Measurements from ENCODE around the gene PDZRN4.

Gene PDZRN4

GRCh38 chr12:41230756-41231155 is 42.6 kb downstream of the PDZRN4 start:
- ATAC-seq, result no peak
- TF ChIP-seq ISL1 (CRISPR knock-in tag; IDR thresholded peaks at IDR 0.05), result no peak
- TF ChIP-seq ESRRG (CRISPR knock-in tag; IDR thresholded peaks at IDR 0.05), result no peak
- no peak for TF ChIP-seq ZC3H10 (CRISPR knock-in tag; IDR thresholded peaks at IDR 0.05)

- TF ChIP-seq ZNF70 (CRISPR knock-in tag; IDR thresholded peaks at IDR 0.05) (no peak), CSDC2 (CRISPR knock-in tag; IDR thresholded peaks at IDR 0.05) (no peak), ZFP30 (CRISPR knock-in tag; IDR thresholded peaks at IDR 0.05) (no peak), ZNF8 (CRISPR knock-in tag; IDR thresholded peaks at IDR 0.05) (no peak), ISL1 (CRISPR knock-in tag; IDR thresholded peaks at IDR 0.05) (no peak), POU6F1 (CRISPR knock-in tag; IDR thresholded peaks at IDR 0.05; ENCODE audit: borderline replicate concordance, low read depth) (no peak), ARNTL (CRISPR knock-in tag; IDR thresholded peaks at IDR 0.05; ENCODE audit: borderline replicate concordance, low read depth) (no peak), ZNF565 (CRISPR knock-in tag; conservative IDR thresholded peaks at IDR 0.05; ENCODE audit: low read depth) (no peak), TOX (CRISPR knock-in tag; IDR thresholded peaks at IDR 0.05; ENCODE audit: borderline replicate concordance) (no peak), SNAI2 (CRISPR knock-in tag; IDR thresholded peaks at IDR 0.05) (no peak), TCF4 (CRISPR knock-in tag; IDR thresholded peaks at IDR 0.05; ENCODE audit: borderline replicate concordance) (no peak)
- ATAC-seq, result no peak
These were observed 46.6 kb downstream of the PDZRN4 start for GRCh38 chr12:41234692-41235091.

GRCh38 chr12:41242603-41243002 is 54.5 kb downstream of the PDZRN4 start:
- TF ChIP-seq ZFP3 (CRISPR knock-in tag; IDR thresholded peaks at IDR 0.05) (no peak), ISL1 (CRISPR knock-in tag; IDR thresholded peaks at IDR 0.05) (no peak), RARB (CRISPR knock-in tag; IDR thresholded peaks at IDR 0.05) (no peak), PPARA (CRISPR knock-in tag; IDR thresholded peaks at IDR 0.05; ENCODE audit: borderline replicate concordance) (no peak), TOX (CRISPR knock-in tag; IDR thresholded peaks at IDR 0.05; ENCODE audit: borderline replicate concordance) (no peak), ZNF8 (CRISPR knock-in tag; IDR thresholded peaks at IDR 0.05) (no peak), PATZ1 (CRISPR knock-in tag; IDR thresholded peaks at IDR 0.05; ENCODE audit: borderline replicate concordance) (no peak), BACH2 (CRISPR knock-in tag; IDR thresholded peaks at IDR 0.05; ENCODE audit: borderline replicate concordance) (no peak), CSRNP3 (CRISPR knock-in tag; IDR thresholded peaks at IDR 0.05) (no peak), OSR1 (CRISPR knock-in tag; IDR thresholded peaks at IDR 0.05) (no peak), POU6F1 (CRISPR knock-in tag; IDR thresholded peaks at IDR 0.05; ENCODE audit: borderline replicate concordance, low read depth) (no peak)

GRCh38 chr12:41248391-41248790 is 60.3 kb downstream of the PDZRN4 start:
- TF ChIP-seq OSR1 (CRISPR knock-in tag; IDR thresholded peaks at IDR 0.05), result no peak
- no peak for TF ChIP-seq ZC3H10 (CRISPR knock-in tag; IDR thresholded peaks at IDR 0.05)
- ATAC-seq, result no peak

More at GRCh38 chr12:41242603-41243002, 54.5 kb downstream of the PDZRN4 start:
- no peak for ATAC-seq

- no peak for ATAC-seq
- no peak for TF ChIP-seq TSHZ2 (CRISPR knock-in tag; IDR thresholded peaks at IDR 0.05)
- TF ChIP-seq ZNF565 (CRISPR knock-in tag; conservative IDR thresholded peaks at IDR 0.05; ENCODE audit: low read depth), result no peak
- no peak for TF ChIP-seq TOX (CRISPR knock-in tag; IDR thresholded peaks at IDR 0.05; ENCODE audit: borderline replicate concordance)
- TF ChIP-seq BACH2 (CRISPR knock-in tag; IDR thresholded peaks at IDR 0.05; ENCODE audit: borderline replicate concordance), result no peak
- no peak for TF ChIP-seq CREB5 (CRISPR knock-in tag; IDR thresholded peaks at IDR 0.05; ENCODE audit: low read depth)
- no peak for TF ChIP-seq POU6F1 (CRISPR knock-in tag; IDR thresholded peaks at IDR 0.05; ENCODE audit: borderline replicate concordance, low read depth)
- no peak for TF ChIP-seq ISL1 (CRISPR knock-in tag; IDR thresholded peaks at IDR 0.05)
- TF ChIP-seq ARNTL (CRISPR knock-in tag; IDR thresholded peaks at IDR 0.05; ENCODE audit: borderline replicate concordance, low read depth), result no peak
- TF ChIP-seq ZC3H10 (CRISPR knock-in tag; IDR thresholded peaks at IDR 0.05), result no peak
These were observed 62.6 kb downstream of the PDZRN4 start for GRCh38 chr12:41250748-41251147.
